ENCODE data around the gene HS3ST5.
"Not testable (repeated sequence)": the region's sequence is repeated elsewhere in the genome, so short reads cannot be mapped to it uniquely, and the experiment has no call there.

- TF ChIP-seq CTCF (IDR thresholded peaks at IDR 0.05 in 8 of 11, conservative IDR thresholded peaks at IDR 0.05 in 3 of 11); POLR2A (IDR thresholded peaks at IDR 0.05); POLR2AphosphoS5 (IDR thresholded peaks at IDR 0.05): not testable (repeated sequence)
Observed at GRCh38 chr6:114217996-114218395, 124.8 kb downstream of the HS3ST5 start.
